HEK293 (cell line): ENCODE measurements around the gene CACHD1.

Experiments used
- CTCF ChIA-PET: fragments of 350-600 bp; formaldehyde crosslinking; extraction: SDS; loops from one replicate; lab custom pipeline; 2021; ENCODE audit warnings: antibody characterized with exemption; lab: Yijun Ruan, JAX
- POLR2A ChIA-PET: fragments of 300-600 bp; formaldehyde crosslinking; extraction: SDS; loops from one replicate; lab custom pipeline; 2020; ENCODE audit warnings: antibody characterized with exemption, inconsistent platforms; lab: Yijun Ruan, JAX
- H3K27ac ChIP-seq: fragments of 200-500 bp; sonication (Bioruptor generic); 2 replicates; pipeline ENCODE4 v1.5.1; 2014; ENCODE audit warnings: low read depth, low read length, control low read depth, inconsistent platforms; ENCODE audit errors: extremely low read depth
- H3K36me3 ChIP-seq, 2 experiments: fragments of 200-500 bp in 1 of 2; sonication (Bioruptor generic) in 1 of 2; 1 replicate in 1 of 2; 2 replicates in 1 of 2; pipeline ENCODE4 v1.5.1; 2014 to 2017; ENCODE audit warnings: inconsistent platforms in 2 of 2, low read length in 2 of 2; ENCODE audit not compliant: control insufficient read depth in 2 of 2, insufficient read depth in 1 of 2
- H3K4me1 ChIP-seq: fragments of 200-500 bp; sonication (Bioruptor generic); 2 replicates; pipeline ENCODE4 v1.5.1; 2014; ENCODE audit warnings: mild to moderate bottlenecking, low read length, inconsistent platforms; ENCODE audit not compliant: control insufficient read depth, insufficient read depth
- H3K4me3 ChIP-seq: 2 replicates; pipeline ENCODE4 v1.5.1; 2011; ENCODE audit warnings: low read depth, mild to moderate bottlenecking, control low read depth, low read length, moderate library complexity
- H3K9me3 ChIP-seq: fragments of 200-500 bp; sonication (Bioruptor generic); 2 replicates; pipeline ENCODE4 v1.5.1; 2014; ENCODE audit warnings: low read depth, low read length, inconsistent platforms; ENCODE audit not compliant: control insufficient read depth, insufficient read depth
- ATF2 ChIP-seq: fragments of 450-650 bp; formaldehyde crosslinking; IDR thresholded peaks from 2 replicates; pipeline ENCODE4 v1.5.1; 2016; ENCODE audit warnings: missing biosample characterization, missing genetic modification characterization, low read depth
- MYNN ChIP-seq: fragments of 450-650 bp; formaldehyde crosslinking; IDR thresholded peaks from 2 replicates; pipeline ENCODE4 v1.5.1; 2016; ENCODE audit warnings: missing biosample characterization, missing genetic modification characterization, borderline replicate concordance
- SP2 ChIP-seq: fragments of 450-650 bp; formaldehyde crosslinking; IDR thresholded peaks from 2 replicates; pipeline ENCODE4 v1.5.1; 2016; ENCODE audit warnings: missing biosample characterization, missing genetic modification characterization
- SP3 ChIP-seq: fragments of 450-650 bp; formaldehyde crosslinking; IDR thresholded peaks from 2 replicates; pipeline ENCODE4 v1.5.1; 2016; ENCODE audit warnings: missing biosample characterization, missing genetic modification characterization
- ZBTB44 ChIP-seq: fragments of 450-650 bp; IDR thresholded peaks from 2 replicates; pipeline ENCODE4 v1.5.1; 2018; ENCODE audit warnings: missing biosample characterization, mild to moderate bottlenecking, missing genetic modification characterization
- ZBTB7A ChIP-seq: fragments of 450-650 bp; formaldehyde crosslinking; IDR thresholded peaks from 2 replicates; pipeline ENCODE4 v1.5.1; 2016; ENCODE audit warnings: low read depth, missing biosample characterization, missing genetic modification characterization
- ZFP3 ChIP-seq: fragments of 450-650 bp; formaldehyde crosslinking; IDR thresholded peaks from 2 replicates; pipeline ENCODE4 v1.5.1; 2016; ENCODE audit warnings: low read depth, missing biosample characterization, missing genetic modification characterization
- ZNF518A ChIP-seq: fragments of 450-650 bp; formaldehyde crosslinking; conservative IDR thresholded peaks from 2 replicates; pipeline ENCODE4 v1.5.1; 2016; ENCODE audit warnings: low read depth, missing biosample characterization, missing genetic modification characterization
- ZNF623 ChIP-seq: fragments of 450-650 bp; formaldehyde crosslinking; IDR thresholded peaks from 2 replicates; pipeline ENCODE4 v1.5.1; 2016; ENCODE audit warnings: missing biosample characterization, missing genetic modification characterization
- ZSCAN30 ChIP-seq: fragments of 450-650 bp; IDR thresholded peaks from 2 replicates; pipeline ENCODE4 v1.5.1; 2018; ENCODE audit warnings: missing biosample characterization, mild to moderate bottlenecking, missing genetic modification characterization, moderate library complexity
- TF ChIP-seq, protein P1 (sequence below): fragments of 450-650 bp; formaldehyde crosslinking; IDR thresholded peaks from 2 replicates; pipeline ENCODE4 v1.5.1; 2016; ENCODE audit warnings: missing biosample characterization, missing genetic modification characterization
- TF ChIP-seq, protein P2 (sequence below): fragments of 450-650 bp; formaldehyde crosslinking; IDR thresholded peaks from 2 replicates; pipeline ENCODE4 v1.5.1; 2016; ENCODE audit warnings: missing biosample characterization, missing genetic modification characterization
- TF ChIP-seq, protein P3 (sequence below): fragments of 450-650 bp; formaldehyde crosslinking; IDR thresholded peaks from 2 replicates; pipeline ENCODE4 v1.5.1; 2017; ENCODE audit warnings: missing biosample characterization, missing genetic modification characterization

Gene CACHD1

DNA sequence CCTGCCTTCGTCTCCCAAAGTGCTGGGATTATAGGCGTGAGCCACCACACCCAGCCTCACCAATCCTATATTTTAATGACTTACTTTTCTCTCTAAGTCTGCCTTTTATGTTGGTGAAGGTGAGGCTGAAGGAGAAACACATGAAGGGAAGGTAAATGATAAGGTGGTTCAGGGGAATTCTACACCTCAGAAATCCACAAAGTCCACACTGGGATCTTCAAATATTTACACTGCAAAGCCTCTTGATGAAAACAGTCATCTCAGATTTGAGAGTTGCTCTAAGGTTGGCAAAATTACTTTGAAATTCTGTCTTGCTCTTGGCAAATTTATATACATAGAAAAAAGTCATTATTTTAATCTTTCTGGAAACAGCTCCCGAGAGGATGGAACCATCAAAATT, 42.0 kb upstream of the CACHD1 start (continued):
- TF ChIP-seq, protein P1, sequence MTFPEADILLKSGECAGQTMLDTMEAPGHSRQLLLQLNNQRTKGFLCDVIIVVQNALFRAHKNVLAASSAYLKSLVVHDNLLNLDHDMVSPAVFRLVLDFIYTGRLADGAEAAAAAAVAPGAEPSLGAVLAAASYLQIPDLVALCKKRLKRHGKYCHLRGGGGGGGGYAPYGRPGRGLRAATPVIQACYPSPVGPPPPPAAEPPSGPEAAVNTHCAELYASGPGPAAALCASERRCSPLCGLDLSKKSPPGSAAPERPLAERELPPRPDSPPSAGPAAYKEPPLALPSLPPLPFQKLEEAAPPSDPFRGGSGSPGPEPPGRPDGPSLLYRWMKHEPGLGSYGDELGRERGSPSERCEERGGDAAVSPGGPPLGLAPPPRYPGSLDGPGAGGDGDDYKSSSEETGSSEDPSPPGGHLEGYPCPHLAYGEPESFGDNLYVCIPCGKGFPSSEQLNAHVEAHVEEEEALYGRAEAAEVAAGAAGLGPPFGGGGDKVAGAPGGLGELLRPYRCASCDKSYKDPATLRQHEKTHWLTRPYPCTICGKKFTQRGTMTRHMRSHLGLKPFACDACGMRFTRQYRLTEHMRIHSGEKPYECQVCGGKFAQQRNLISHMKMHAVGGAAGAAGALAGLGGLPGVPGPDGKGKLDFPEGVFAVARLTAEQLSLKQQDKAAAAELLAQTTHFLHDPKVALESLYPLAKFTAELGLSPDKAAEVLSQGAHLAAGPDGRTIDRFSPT (tag by site-specific recombination) = no peak
- TF ChIP-seq ZBTB44 (no peak), SP3 (tag by site-specific recombination) (no peak), ZFP3 (tag by site-specific recombination) (no peak), SP2 (tag by site-specific recombination) (no peak), ZSCAN30 (tag by site-specific recombination) (no peak), ZNF518A (tag by site-specific recombination) (no peak), MYNN (tag by site-specific recombination) (no peak)
- TF ChIP-seq, protein P2, sequence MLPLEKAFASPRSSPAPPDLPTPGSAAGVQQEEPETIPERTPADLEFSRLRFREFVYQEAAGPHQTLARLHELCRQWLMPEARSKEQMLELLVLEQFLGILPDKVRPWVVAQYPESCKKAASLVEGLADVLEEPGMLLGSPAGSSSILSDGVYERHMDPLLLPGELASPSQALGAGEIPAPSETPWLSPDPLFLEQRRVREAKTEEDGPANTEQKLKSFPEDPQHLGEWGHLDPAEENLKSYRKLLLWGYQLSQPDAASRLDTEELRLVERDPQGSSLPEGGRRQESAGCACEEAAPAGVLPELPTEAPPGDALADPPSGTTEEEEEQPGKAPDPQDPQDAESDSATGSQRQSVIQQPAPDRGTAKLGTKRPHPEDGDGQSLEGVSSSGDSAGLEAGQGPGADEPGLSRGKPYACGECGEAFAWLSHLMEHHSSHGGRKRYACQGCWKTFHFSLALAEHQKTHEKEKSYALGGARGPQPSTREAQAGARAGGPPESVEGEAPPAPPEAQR (tag by site-specific recombination) = no peak
- TF ChIP-seq, all 188 proteins: peak for 0

DNA sequence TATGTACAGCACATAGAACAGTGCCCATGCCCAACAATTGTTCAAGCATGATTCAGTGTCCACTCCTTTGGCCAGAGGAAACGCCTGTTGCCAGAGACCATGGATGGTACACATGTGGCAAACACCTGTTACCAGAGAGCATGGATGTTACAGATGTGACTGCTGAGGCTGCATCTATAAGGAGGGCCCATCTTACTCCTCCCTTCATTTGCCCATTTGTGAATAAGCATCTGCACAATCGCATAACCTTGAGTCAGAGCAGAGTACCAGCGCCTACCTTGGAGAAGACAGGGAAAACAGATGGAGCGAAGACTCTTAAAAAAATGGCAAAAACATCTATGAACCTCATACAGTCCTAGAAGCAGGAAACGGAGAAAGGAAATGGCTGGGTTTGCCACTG, 36.6 kb upstream of the CACHD1 start:
- TF ChIP-seq ZBTB7A (tag by site-specific recombination) (no peak), ZNF623 (tag by site-specific recombination) (no peak), ATF2 (tag by site-specific recombination) (no peak)
- TF ChIP-seq, protein P3, sequence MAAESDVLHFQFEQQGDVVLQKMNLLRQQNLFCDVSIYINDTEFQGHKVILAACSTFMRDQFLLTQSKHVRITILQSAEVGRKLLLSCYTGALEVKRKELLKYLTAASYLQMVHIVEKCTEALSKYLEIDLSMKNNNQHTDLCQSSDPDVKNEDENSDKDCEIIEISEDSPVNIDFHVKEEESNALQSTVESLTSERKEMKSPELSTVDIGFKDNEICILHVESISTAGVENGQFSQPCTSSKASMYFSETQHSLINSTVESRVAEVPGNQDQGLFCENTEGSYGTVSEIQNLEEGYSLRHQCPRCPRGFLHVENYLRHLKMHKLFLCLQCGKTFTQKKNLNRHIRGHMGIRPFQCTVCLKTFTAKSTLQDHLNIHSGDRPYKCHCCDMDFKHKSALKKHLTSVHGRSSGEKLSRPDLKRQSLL = no peak
- Histone ChIP-seq H3K4me3 (no peak overlapping the region), H3K27ac (no peak overlapping the region), H3K9me3 (no peaks in the 10 kb centered on the region), H3K4me1 (no peaks in the 10 kb centered on the region; the same call in 1 of the 2 replicates), H3K36me3 (no peaks in the 10 kb centered on the region)
- CTCF ChIA-PET = no interaction called here
- POLR2A ChIA-PET = no interaction called here
